ENCODE data around the gene TFF1.

- TF ChIP-seq, protein P1, sequence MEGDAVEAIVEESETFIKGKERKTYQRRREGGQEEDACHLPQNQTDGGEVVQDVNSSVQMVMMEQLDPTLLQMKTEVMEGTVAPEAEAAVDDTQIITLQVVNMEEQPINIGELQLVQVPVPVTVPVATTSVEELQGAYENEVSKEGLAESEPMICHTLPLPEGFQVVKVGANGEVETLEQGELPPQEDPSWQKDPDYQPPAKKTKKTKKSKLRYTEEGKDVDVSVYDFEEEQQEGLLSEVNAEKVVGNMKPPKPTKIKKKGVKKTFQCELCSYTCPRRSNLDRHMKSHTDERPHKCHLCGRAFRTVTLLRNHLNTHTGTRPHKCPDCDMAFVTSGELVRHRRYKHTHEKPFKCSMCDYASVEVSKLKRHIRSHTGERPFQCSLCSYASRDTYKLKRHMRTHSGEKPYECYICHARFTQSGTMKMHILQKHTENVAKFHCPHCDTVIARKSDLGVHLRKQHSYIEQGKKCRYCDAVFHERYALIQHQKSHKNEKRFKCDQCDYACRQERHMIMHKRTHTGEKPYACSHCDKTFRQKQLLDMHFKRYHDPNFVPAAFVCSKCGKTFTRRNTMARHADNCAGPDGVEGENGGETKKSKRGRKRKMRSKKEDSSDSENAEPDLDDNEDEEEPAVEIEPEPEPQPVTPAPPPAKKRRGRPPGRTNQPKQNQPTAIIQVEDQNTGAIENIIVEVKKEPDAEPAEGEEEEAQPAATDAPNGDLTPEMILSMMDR (IDR thresholded peaks at IDR 0.05): no peak
- no peak for TF ChIP-seq EZH2 (IDR thresholded peaks at IDR 0.05)
- no peak for TF ChIP-seq EZH2phosphoT487 (IDR thresholded peaks at IDR 0.05)
Measured at GRCh38 chr21:42387164-42387563, 20.8 kb upstream of the TFF1 start.

All from neural progenitor cell (in vitro differentiated cells).